GM18511 (cell line): ENCODE results near the gene ST6GALNAC3.

Source experiments
- ATAC-seq: cut with Tn5 transposase; IDR thresholded peaks from one replicate; pipeline ENCODE4 v1.9.1; 2021; ENCODE audit warnings: mild to moderate bottlenecking, moderate library complexity; ENCODE audit not compliant: unreplicated experiment

Gene ST6GALNAC3

GRCh38 chr1:76491737-76492136 lies 417.2 kb downstream of the ST6GALNAC3 start:
- no peak for ATAC-seq

GRCh38 chr1:76492752-76493430 lies 418.3 kb downstream of the ST6GALNAC3 start:
- ATAC-seq: no peak

- peak; percentile 94 for ATAC-seq
These were observed 420.3 kb downstream of the ST6GALNAC3 start for GRCh38 chr1:76494807-76495206.

DNA sequence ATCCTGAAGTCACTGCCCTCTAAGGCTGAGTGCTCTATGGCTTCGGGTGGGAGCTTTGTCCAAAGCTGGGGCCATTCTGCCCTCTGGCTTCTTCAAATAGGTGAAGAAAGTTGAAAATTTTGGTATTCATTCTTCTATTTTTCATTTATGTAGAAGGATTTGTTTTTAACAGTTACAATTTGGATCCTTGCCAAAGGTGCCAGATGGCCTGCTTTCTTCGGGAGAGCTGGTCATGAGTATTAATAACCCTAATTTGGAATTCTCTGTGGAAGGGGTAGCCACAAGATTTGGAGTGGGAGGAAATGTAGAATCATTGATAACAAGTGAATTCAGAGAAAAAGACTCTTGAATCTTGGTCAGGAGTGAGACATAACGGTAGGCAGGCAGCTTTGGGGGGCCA lies 422.3 kb downstream of the ST6GALNAC3 start:
- ATAC-seq: no peak

GRCh38 chr1:76500116-76500515 lies 425.6 kb downstream of the ST6GALNAC3 start:
- ATAC-seq: no peak

GRCh38 chr1:76501136-76501535 lies 426.6 kb downstream of the ST6GALNAC3 start:
- no peak for ATAC-seq

DNA sequence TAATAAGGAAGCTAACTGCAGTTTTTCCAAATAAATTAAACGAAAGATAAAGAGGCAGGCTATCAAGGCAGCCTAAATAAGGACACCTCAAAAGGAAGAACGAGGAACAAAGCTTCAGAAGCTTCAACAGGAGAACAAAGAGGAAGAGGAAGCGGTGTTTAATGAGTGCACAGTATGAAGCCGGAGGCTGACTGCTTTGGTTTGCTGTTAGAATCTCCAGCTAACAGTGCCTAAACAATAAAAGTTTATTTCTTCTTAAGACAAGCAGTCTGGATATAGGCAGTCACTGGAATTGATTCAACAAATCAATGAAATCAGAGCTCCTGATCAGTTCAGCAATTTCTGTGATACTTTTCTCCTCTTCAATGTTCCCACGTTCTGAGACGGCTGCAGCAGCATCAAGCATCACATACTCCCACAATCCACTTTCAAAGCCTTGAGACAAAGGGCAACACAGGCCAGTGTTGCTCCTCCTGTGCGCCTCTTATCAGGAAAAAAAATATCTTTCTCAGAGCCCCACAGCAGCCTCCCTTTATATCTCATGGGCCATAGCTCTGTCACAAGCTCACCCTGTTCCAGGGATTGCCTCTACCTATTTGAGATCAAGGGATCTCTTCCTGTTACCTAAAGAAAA lies 427.2 kb downstream of the ST6GALNAC3 start:
- ATAC-seq: no peak

DNA sequence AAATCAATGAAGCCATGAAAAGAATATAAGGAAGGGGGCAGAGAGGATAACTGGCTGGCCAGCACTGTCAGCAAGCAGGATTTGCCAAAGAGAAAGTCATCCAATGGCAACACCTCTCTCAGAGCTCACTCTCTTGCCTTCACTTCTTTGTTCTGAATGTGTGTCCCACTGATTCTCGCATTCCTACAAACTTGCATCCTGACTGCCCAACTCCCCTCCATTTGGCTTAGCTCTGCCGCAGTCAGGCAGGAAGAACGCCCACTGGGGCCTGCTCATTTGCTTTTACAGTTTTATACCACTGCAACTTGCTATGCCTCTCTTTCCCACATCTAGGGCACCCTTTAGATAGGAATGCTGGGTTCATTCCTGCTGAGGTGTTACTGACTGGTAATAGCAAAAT lies 428.6 kb downstream of the ST6GALNAC3 start:
- no peak for ATAC-seq

GRCh38 chr1:76503736-76504135 lies 429.2 kb downstream of the ST6GALNAC3 start:
- ATAC-seq: no peak

GRCh38 chr1:76507376-76507775 lies 432.8 kb downstream of the ST6GALNAC3 start:
- no peak for ATAC-seq

- no peak for ATAC-seq
These were observed 434.3 kb downstream of the ST6GALNAC3 start for GRCh38 chr1:76508871-76509270.

- ATAC-seq: no peak
These were observed 436.4 kb downstream of the ST6GALNAC3 start for GRCh38 chr1:76510672-76511557.

- ATAC-seq: no peak
These were observed 437.1 kb downstream of the ST6GALNAC3 start for GRCh38 chr1:76511558-76512179.

GRCh38 chr1:76530953-76531352 lies 456.4 kb downstream of the ST6GALNAC3 start:
- ATAC-seq: no peak

GRCh38 chr1:76541618-76542017 lies 467.1 kb downstream of the ST6GALNAC3 start:
- no peak for ATAC-seq

- ATAC-seq: no peak
These were observed 467.8 kb downstream of the ST6GALNAC3 start for GRCh38 chr1:76542359-76542758.

GRCh38 chr1:76543495-76543894 lies 468.9 kb downstream of the ST6GALNAC3 start:
- no peak for ATAC-seq

GRCh38 chr1:76546354-76546933 lies 471.9 kb downstream of the ST6GALNAC3 start:
- ATAC-seq: no peak

DNA sequence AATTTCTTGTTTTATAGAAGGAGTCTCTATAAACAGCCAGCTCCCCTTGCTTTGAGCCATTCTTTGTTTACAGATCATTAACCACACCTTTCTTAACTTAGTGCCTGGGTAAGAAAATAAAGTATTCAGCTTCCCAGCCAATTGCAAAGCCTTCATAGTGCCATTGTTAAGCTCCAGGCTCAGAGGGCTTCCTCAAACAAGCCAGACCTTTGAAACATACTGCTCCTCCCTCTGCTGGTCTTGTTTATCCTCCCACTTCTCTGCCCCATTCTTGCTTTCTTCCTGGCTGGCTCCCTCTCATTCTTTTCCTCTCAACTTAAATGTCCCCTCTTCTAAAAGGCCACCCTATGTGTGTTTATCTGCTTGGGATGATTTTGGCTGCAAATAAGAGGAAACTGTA lies 473.4 kb downstream of the ST6GALNAC3 start:
- no peak for ATAC-seq

DNA sequence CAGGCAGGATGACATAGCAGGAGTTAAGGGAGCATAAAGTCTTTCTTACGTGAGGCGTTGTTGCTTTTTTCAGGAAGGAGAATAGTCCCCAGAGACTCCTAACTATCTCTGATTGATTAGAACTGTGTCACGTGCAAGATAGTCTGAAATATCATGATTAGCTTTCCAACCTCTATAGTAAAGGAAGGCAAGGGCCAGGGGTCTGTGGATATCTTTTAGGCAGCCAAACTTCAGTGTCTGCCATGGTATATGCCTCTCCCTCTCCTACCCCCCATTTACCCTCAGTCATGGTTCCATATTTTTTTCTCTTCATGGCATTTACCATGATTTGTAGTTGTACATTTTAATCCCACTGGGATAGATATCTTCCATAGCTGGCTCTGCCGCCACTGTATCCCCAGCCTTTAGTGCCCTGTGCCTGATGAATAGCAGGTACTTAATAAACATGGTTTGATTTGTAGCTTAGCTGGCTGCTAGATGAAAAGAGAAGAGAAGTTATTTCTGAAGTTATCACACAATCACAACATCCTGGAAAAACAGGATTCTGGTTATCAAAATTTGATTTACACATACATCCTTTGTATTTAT lies 474.1 kb downstream of the ST6GALNAC3 start:
- ATAC-seq: no peak

DNA sequence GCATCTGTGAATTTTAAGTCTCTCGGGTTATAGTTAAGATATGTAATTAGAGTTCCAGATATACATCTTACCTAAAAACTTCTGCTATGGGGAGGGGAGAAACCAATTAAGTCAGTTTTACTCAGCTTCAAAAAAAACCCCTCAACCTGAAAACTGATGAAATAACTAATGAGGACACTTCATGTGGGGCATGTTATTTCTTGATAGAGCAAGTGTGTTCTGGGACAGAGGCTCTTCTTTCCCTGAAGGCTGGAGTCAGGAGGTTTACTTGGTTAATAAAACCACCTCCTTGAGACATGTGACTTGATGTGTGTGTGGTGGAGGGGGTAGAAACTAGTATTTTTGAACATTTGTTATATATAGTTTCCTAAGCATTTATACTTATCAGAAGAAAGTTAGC lies 479.7 kb downstream of the ST6GALNAC3 start:
- no peak for ATAC-seq
